Measurements from ENCODE around the gene AVEN. TPM values are rescaled to one million over a fixed set of nuclear protein-coding genes. Genes with fewer than 3 reads are reported as not detected.

AVEN gene
- total and polyA plus RNA-seq, 2 of the 13 experiments (the other 11 are each of a cell fraction or from before 2014, with no cell fraction given), result 4.4 to 17.5 TPM

- TF ChIP-seq ATF7-NPFF (CRISPR knock-in tag; IDR thresholded peaks at IDR 0.05; ENCODE audit: low read depth) (no peak), ZNF746 (CRISPR knock-in tag; IDR thresholded peaks at IDR 0.05) (no peak), RBFOX2 (IDR thresholded peaks at IDR 0.05; ENCODE audit: low read depth, low read length) (peak; percentile 73), ELF1 (CRISPR knock-in tag; IDR thresholded peaks at IDR 0.05) (no peak), HNRNPH1 (optimal IDR thresholded peaks at IDR 0.05; ENCODE audit: low read depth, low read length) (no peak), ZNF446 (CRISPR knock-in tag; IDR thresholded peaks at IDR 0.05) (no peak), CCDC6 (CRISPR knock-in tag; IDR thresholded peaks at IDR 0.05) (0 out of 2 replicates have a peak, but pooled peaks have one; percentile 57), NR1H2 (CRISPR knock-in tag; IDR thresholded peaks at IDR 0.05; ENCODE audit: borderline replicate concordance, low read depth) (no peak), ZFP62 (CRISPR knock-in tag; IDR thresholded peaks at IDR 0.05) (no peak), ZNF350 (CRISPR knock-in tag; IDR thresholded peaks at IDR 0.05; ENCODE audit: borderline replicate concordance, low read depth) (no peak), ZNF24 (IDR thresholded peaks at IDR 0.05) (no peak), MTF2 (CRISPR knock-in tag; IDR thresholded peaks at IDR 0.05; ENCODE audit: borderline replicate concordance) (no peak), SIN3A (IDR thresholded peaks at IDR 0.05; ENCODE audit: borderline replicate concordance, low read depth, low read length) (0 out of 2 replicates have a peak, but pooled peaks have one; percentile 13), TMF1 (CRISPR knock-in tag; IDR thresholded peaks at IDR 0.05; ENCODE audit: low read depth) (peak; percentile 52), ZBTB44 (CRISPR knock-in tag; IDR thresholded peaks at IDR 0.05) (no peak), ZNF770 (CRISPR knock-in tag; IDR thresholded peaks at IDR 0.05) (0 out of 2 replicates have a peak, but pooled peaks have one; percentile 23), RBM39 (IDR thresholded peaks at IDR 0.05; ENCODE audit: low read depth, low read length, poor library complexity, severe bottlenecking) (peak; percentile 19), TRAFD1 (CRISPR knock-in tag; IDR thresholded peaks at IDR 0.05; ENCODE audit: borderline replicate concordance) (no peak), CBX1 (IDR thresholded peaks at IDR 0.05; ENCODE audit: low read depth) (no peak), HMGXB4 (CRISPR knock-in tag; IDR thresholded peaks at IDR 0.05; ENCODE audit: borderline replicate concordance in 1 of 2, low read depth in 1 of 2) (0 out of 4 replicates have a peak, but pooled peaks of 1 of the 2 experiments have one; percentile 18), ZFY (CRISPR knock-in tag; IDR thresholded peaks at IDR 0.05) (peak; percentile 86), JDP2 (CRISPR knock-in tag; IDR thresholded peaks at IDR 0.05; ENCODE audit: borderline replicate concordance) (no peak)
These were observed at the start of gene AVEN (continued) for GRCh38 chr15:34038871-34039789.

Measured in HepG2 (cell line).